Sigmoid colon (tissue), 7 donors: Measurements from ENCODE around the gene C22orf39. TPM values are rescaled to one million over a fixed set of nuclear protein-coding genes. Genes with fewer than 3 reads are reported as not detected.

Experiments
- DNase-seq: peaks from one replicate; pipeline ENCODE4 v3.0.0-alpha.2; 2019
- H3K27ac ChIP-seq, 4 donors: fragments of 200-600 bp; sonication (generic); one replicate each; pipeline ENCODE4 v1.5.1; 2016 to 2019; ENCODE audit warnings: mild to moderate bottlenecking in 1 of 4
- H3K27me3 ChIP-seq, 3 donors: fragments of 200-600 bp; sonication (generic); one replicate each; pipeline ENCODE4 v1.5.1; 2019; ENCODE audit warnings: mild to moderate bottlenecking in 1 of 3
- H3K36me3 ChIP-seq, 4 donors: fragments of 200-600 bp; sonication (generic); one replicate each; pipeline ENCODE4 v1.5.1; 2016 to 2019
- H3K4me1 ChIP-seq, 4 donors: fragments of 200-600 bp; sonication (generic); one replicate each; pipeline ENCODE4 v1.5.1; 2017 to 2019
- H3K4me3 ChIP-seq, 4 donors: fragments of 200-600 bp; sonication (generic); one replicate each; pipeline ENCODE4 v1.5.1; 2017 to 2019; ENCODE audit warnings: mild to moderate bottlenecking in 2 of 4, moderate library complexity in 1 of 4
- H3K9me3 ChIP-seq, 4 donors: fragments of 200-600 bp in 3 of 4; sonication (generic) in 3 of 4; one replicate each; pipeline versions ENCODE4 v1.5.1 to v1.6.1; 2013 to 2019
- CTCF ChIP-seq, 4 experiments: fragments of 450-650 bp in 3 of 4; fragments of 200-600 bp in 1 of 4; IDR thresholded peaks; one replicate each; pipeline ENCODE4 v1.5.1; 2016 to 2019; ENCODE audit warnings: antibody characterized with exemption in 4 of 4, mild to moderate bottlenecking in 3 of 4, moderate library complexity in 2 of 4
- EP300 ChIP-seq, 4 donors: sonication (generic); formaldehyde crosslinking; IDR thresholded peaks; one replicate each; pipeline ENCODE4 v1.6.1; 2017; ENCODE audit warnings: antibody characterized with exemption in 4 of 4
- POLR2A ChIP-seq, 2 donors: fragments of 450-650 bp; IDR thresholded peaks; one replicate each; pipeline ENCODE4 v1.6.1; 2016; ENCODE audit warnings: antibody characterized with exemption in 2 of 2, mild to moderate bottlenecking in 2 of 2, moderate library complexity in 2 of 2
- POLR2AphosphoS5 ChIP-seq, 4 donors: sonication (generic); formaldehyde crosslinking; IDR thresholded peaks; one replicate each; pipeline ENCODE4 v1.6.1; 2017; ENCODE audit warnings: antibody characterized with exemption in 4 of 4
- WGBS, 2 donors: extraction: QIAGEN DNeasy Blood & Tissue Kit; methylation state at CpG; one replicate each; pipeline ENCODE4 v1.1.7; 2013; 5-methylcytosine and 5-hydroxymethylcytosine counted together
- intact Hi-C: fragments of 100-400 bp; cut with DNase I; formaldehyde crosslinking; loops from one replicate; pipeline ENCODE4 v1.15.1; 2023
- polyA plus RNA-seq, 3 donors: library from polyadenylated mRNA; stranded (reverse); fragments of 200-250 nt; gene quantifications; one replicate each; pipeline ENCODE4 v1.2.3, GENCODE V29; 2013
- total RNA-seq, 4 donors: library from RNA; depleted of rRNA; stranded (reverse); fragments of >200 nt; gene quantifications; one replicate each; pipeline ENCODE4 v1.1.0, GENCODE V29; 2016
- donor health status: healthy with polysubstance abuse.
- donor health status: Bipolar disorder and iron deficiency.
- donor health status: healthy.

Gene C22orf39
- 100 to 1,000 TPM in 2 of 4 donors, 10 to 100 TPM in 2; 88.1 to 135 (median 102) TPM for total RNA-seq
- polyA plus RNA-seq: 10 to 100 TPM; 25.2 to 39.0 (median 29.5) TPM

GRCh38 chr22:19447330-19448075, at the start of gene C22orf39:
Gene C22orf39 (minus strand): TSS chr22:19447711. CDS start chr22:19447688, 23 bp downstream.
- intact Hi-C loops: loop anchor here (5.0 to 10.0 kb wide), 4 partner anchors 270 to 495 kb away; partner anchors contain the start of genes COMT, DGCR2, GNB1L and RTL10

GRCh38 chr22:19497245-19497644, 49.7 kb upstream of the C22orf39 start:
- 73 to 77% methylated on average over 3 of the region's 3 CpGs for WGBS, 2 donors
- no peaks in the 10 kb centered on the region for H3K4me1 ChIP-seq
- no peak for TF ChIP-seq EP300 (IDR thresholded peaks at IDR 0.05)
- no peak for TF ChIP-seq POLR2AphosphoS5 (IDR thresholded peaks at IDR 0.05)
- TF ChIP-seq POLR2A (IDR thresholded peaks at IDR 0.05): no peak
- no peak for TF ChIP-seq CTCF (IDR thresholded peaks at IDR 0.05)
- no peak for DNase-seq
- H3K27me3 ChIP-seq: no peaks in the 10 kb centered on the region
- intact Hi-C loops: no loop called here
- no peaks in the 10 kb centered on the region for H3K9me3 ChIP-seq
- no peak overlapping the region for H3K4me3 ChIP-seq
- no peaks in the 10 kb centered on the region for H3K36me3 ChIP-seq
- no peak overlapping the region for H3K27ac ChIP-seq

More at GRCh38 chr22:19447330-19448075, at the start of gene C22orf39:
- peak; percentile 89 to 97 (median 96) for TF ChIP-seq POLR2AphosphoS5 (IDR thresholded peaks at IDR 0.05)
- peak; percentile 53 to 63 for TF ChIP-seq POLR2A (IDR thresholded peaks at IDR 0.05)
- no peak for TF ChIP-seq CTCF (IDR thresholded peaks at IDR 0.05)
- TF ChIP-seq EP300 (IDR thresholded peaks at IDR 0.05): peak in 1 of 4 donors; percentile 12
- H3K4me1 ChIP-seq: peaks cover 0 to 27% (median 23%) of the 10 kb centered on the region in 4 donors
- peaks cover 1 to 49% (median 8%) of the 10 kb centered on the region in 4 donors for H3K36me3 ChIP-seq
- H3K4me3 ChIP-seq: peak within 1 kb of the TSS; percentile 64 to 94 (median 72)
- WGBS, 2 donors: 0% methylated on average over 92 of the region's 92 CpGs
- H3K27ac ChIP-seq: peak within 1 kb of the TSS; percentile 88 to 93 (median 92)
- peak; percentile 96 for DNase-seq
- no peaks in the 10 kb centered on the region for H3K9me3 ChIP-seq
- H3K27me3 ChIP-seq: no peaks in the 10 kb centered on the region

GRCh38 chr22:19496324-19496630, 48.8 kb upstream of the C22orf39 start:
- no peak overlapping the region for H3K4me3 ChIP-seq
- TF ChIP-seq POLR2A (IDR thresholded peaks at IDR 0.05) (no peak), EP300 (IDR thresholded peaks at IDR 0.05) (no peak), POLR2AphosphoS5 (IDR thresholded peaks at IDR 0.05) (no peak), CTCF (IDR thresholded peaks at IDR 0.05) (no peak)
- H3K27me3 ChIP-seq: no peaks in the 10 kb centered on the region
- H3K36me3 ChIP-seq: no peaks in the 10 kb centered on the region
- H3K4me1 ChIP-seq: no peaks in the 10 kb centered on the region
- H3K9me3 ChIP-seq: no peaks in the 10 kb centered on the region
- intact Hi-C loops: no loop called here
- WGBS, 2 donors: 96 to 98% methylated on average over 3 of the region's 3 CpGs
- H3K27ac ChIP-seq: no peak overlapping the region
- DNase-seq: no peak

GRCh38 chr22:19495562-19496323, 48.2 kb upstream of the C22orf39 start:
- no peak for TF ChIP-seq CTCF (IDR thresholded peaks at IDR 0.05)
- TF ChIP-seq EP300 (IDR thresholded peaks at IDR 0.05): no peak
- TF ChIP-seq POLR2AphosphoS5 (IDR thresholded peaks at IDR 0.05): no peak
- no peak for TF ChIP-seq POLR2A (IDR thresholded peaks at IDR 0.05)
- intact Hi-C loops: no loop called here
- WGBS, 2 donors: 72 to 79% methylated on average over 5 of the region's 5 CpGs
- no peak overlapping the region for H3K27ac ChIP-seq
- H3K9me3 ChIP-seq: no peaks in the 10 kb centered on the region
- H3K4me3 ChIP-seq: no peak overlapping the region
- H3K27me3 ChIP-seq: no peaks in the 10 kb centered on the region
- H3K36me3 ChIP-seq: no peaks in the 10 kb centered on the region
- no peak for DNase-seq
- H3K4me1 ChIP-seq: no peaks in the 10 kb centered on the region
